HL-60 (cell line): Measurements from ENCODE around the gene FAT1.
"Not testable (repeated sequence)": the region's sequence is repeated elsewhere in the genome, so short reads cannot be mapped to it uniquely, and the experiment has no call there.

Source experiments
- POLR2AphosphoS5 ChIP-seq: IDR thresholded peaks from 2 replicates; pipeline ENCODE4 v1.6.1; 2012; ENCODE audit warnings: low read depth
- TF ChIP-seq, protein P1 (sequence below): IDR thresholded peaks from one replicate; pipeline ENCODE4 v1.5.1; 2011; ENCODE audit warnings: low read length, control low read depth, inconsistent platforms; ENCODE audit not compliant: insufficient read depth
- TF ChIP-seq, protein P2 (sequence below): IDR thresholded peaks from 2 replicates; pipeline ENCODE4 v1.6.1; 2012; ENCODE audit warnings: low read depth; ENCODE audit not compliant: insufficient replicate concordance

DNA sequence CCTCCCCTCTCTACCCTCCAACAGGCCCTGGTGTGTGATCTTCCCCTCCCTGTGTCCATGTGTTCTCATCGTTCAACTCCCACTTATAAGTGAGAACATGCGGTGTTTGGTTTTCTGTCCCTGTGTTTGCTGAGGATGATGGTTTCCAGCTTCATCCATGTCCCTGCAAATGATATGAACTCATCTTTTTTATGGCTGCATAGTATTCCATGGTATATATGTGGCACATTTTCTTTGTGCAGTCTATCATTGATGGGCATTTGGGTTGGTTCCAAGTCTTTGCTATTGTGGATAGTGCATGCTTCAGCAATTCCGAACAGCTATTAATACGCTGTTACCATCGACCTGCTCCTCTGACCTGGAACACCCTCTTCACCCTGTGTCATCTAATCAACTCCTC lies 32.9 kb upstream of the FAT1 start:
- TF ChIP-seq, protein P1, sequence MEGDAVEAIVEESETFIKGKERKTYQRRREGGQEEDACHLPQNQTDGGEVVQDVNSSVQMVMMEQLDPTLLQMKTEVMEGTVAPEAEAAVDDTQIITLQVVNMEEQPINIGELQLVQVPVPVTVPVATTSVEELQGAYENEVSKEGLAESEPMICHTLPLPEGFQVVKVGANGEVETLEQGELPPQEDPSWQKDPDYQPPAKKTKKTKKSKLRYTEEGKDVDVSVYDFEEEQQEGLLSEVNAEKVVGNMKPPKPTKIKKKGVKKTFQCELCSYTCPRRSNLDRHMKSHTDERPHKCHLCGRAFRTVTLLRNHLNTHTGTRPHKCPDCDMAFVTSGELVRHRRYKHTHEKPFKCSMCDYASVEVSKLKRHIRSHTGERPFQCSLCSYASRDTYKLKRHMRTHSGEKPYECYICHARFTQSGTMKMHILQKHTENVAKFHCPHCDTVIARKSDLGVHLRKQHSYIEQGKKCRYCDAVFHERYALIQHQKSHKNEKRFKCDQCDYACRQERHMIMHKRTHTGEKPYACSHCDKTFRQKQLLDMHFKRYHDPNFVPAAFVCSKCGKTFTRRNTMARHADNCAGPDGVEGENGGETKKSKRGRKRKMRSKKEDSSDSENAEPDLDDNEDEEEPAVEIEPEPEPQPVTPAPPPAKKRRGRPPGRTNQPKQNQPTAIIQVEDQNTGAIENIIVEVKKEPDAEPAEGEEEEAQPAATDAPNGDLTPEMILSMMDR = not testable (repeated sequence)
- not testable (repeated sequence) for TF ChIP-seq POLR2AphosphoS5
- TF ChIP-seq, protein P2, sequence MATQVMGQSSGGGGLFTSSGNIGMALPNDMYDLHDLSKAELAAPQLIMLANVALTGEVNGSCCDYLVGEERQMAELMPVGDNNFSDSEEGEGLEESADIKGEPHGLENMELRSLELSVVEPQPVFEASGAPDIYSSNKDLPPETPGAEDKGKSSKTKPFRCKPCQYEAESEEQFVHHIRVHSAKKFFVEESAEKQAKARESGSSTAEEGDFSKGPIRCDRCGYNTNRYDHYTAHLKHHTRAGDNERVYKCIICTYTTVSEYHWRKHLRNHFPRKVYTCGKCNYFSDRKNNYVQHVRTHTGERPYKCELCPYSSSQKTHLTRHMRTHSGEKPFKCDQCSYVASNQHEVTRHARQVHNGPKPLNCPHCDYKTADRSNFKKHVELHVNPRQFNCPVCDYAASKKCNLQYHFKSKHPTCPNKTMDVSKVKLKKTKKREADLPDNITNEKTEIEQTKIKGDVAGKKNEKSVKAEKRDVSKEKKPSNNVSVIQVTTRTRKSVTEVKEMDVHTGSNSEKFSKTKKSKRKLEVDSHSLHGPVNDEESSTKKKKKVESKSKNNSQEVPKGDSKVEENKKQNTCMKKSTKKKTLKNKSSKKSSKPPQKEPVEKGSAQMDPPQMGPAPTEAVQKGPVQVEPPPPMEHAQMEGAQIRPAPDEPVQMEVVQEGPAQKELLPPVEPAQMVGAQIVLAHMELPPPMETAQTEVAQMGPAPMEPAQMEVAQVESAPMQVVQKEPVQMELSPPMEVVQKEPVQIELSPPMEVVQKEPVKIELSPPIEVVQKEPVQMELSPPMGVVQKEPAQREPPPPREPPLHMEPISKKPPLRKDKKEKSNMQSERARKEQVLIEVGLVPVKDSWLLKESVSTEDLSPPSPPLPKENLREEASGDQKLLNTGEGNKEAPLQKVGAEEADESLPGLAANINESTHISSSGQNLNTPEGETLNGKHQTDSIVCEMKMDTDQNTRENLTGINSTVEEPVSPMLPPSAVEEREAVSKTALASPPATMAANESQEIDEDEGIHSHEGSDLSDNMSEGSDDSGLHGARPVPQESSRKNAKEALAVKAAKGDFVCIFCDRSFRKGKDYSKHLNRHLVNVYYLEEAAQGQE = not testable (repeated sequence)
